ENCODE results near the gene DDX47.

DNA sequence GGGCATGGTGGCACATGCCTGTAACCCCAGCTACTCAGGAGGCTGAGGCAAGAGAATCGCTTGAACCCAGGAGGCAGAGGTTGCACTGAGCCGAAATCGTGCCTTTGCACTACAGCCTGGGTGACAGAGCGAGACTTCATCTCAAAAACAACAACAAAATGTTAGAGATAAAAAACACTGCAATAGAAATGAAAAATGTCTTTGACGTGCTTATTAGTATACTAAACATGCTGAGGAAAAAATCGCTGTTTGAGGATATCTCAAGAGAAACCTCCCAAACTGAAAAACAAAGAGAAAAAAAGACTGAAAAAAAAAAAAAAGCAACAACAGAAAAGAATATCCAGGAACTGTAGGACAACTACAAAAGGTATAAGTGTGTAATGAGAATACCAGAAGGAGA, 42.9 kb upstream of the DDX47 start:
- TF ChIP-seq GATA2 (IDR thresholded peaks at IDR 0.05; ENCODE audit: low read depth, low read length) (no peak), GATA3 (IDR thresholded peaks at IDR 0.05; ENCODE audit: low read depth, low read length) (no peak)
